ENCODE data around the gene DYNC1I1. TPM values are rescaled to one million over a fixed set of nuclear protein-coding genes. Genes with fewer than 3 reads are reported as not detected.

Gene DYNC1I1
- total RNA-seq, 3 donors from 2014 or later (not counting 1 experiment from before 2014, with no cell fraction given) = not detected

GRCh38 chr7:96052860-96053470, 280.6 kb downstream of the DYNC1I1 start:
- Histone ChIP-seq H3K9me3 (ENCODE audit: control insufficient read depth, insufficient read depth, low read length) (no peaks in the 10 kb centered on the region), H3K36me3 (ENCODE audit: control insufficient read depth, insufficient read depth, low read length) (no peaks in the 10 kb centered on the region), H3K27ac (ENCODE audit: low read length) (no peak overlapping the region), H3K27me3 (ENCODE audit: control insufficient read depth, insufficient read depth, low read length) (no peaks in the 10 kb centered on the region), H3K4me3 (ENCODE audit: low read length) (no peak overlapping the region), H3K4me1 (ENCODE audit: control insufficient read depth, insufficient read depth, low read length) (no peaks in the 10 kb centered on the region)
- 79% methylated on average over 4 of the region's 4 CpGs for WGBS (ENCODE audit: insufficient coverage)
- Mint-ChIP-seq H3K27ac (no peak overlapping the region), H3K4me3 (no peak overlapping the region), H3K9me3 (no peaks in the 10 kb centered on the region), H3K27me3 (ENCODE audit: low read depth in 2 of 2) (no peaks in the 10 kb centered on the region), H3K36me3 (no peaks in the 10 kb centered on the region), H3K4me1 (no peaks in the 10 kb centered on the region)
- intact Hi-C loops (cut with micrococcal nuclease) = no loop called here
- TF ChIP-seq CTCF (IDR thresholded peaks at IDR 0.05) = no peak
- no peak for ATAC-seq
- no peak for DNase-seq

- no peak overlapping the region for H3K4me3 Mint-ChIP-seq
- peaks cover 0 to 5% of the 10 kb centered on the region in 2 donors for H3K27me3 Mint-ChIP-seq (ENCODE audit: low read depth in 2 of 2)
- no peaks in the 10 kb centered on the region for H3K27me3 ChIP-seq (ENCODE audit: control insufficient read depth, insufficient read depth, low read length)
- no peaks in the 10 kb centered on the region for H3K4me1 Mint-ChIP-seq
- H3K4me1 ChIP-seq (ENCODE audit: control insufficient read depth, insufficient read depth, low read length) = no peaks in the 10 kb centered on the region
- no peak overlapping the region for H3K27ac ChIP-seq (ENCODE audit: low read length)
- H3K36me3 Mint-ChIP-seq = no peaks in the 10 kb centered on the region
- DNase-seq = no peak
- no peak overlapping the region for H3K4me3 ChIP-seq (ENCODE audit: low read length)
- intact Hi-C loops (cut with micrococcal nuclease) = no loop called here
- no peaks in the 10 kb centered on the region for H3K36me3 ChIP-seq (ENCODE audit: control insufficient read depth, insufficient read depth, low read length)
- WGBS (ENCODE audit: insufficient coverage) = no CpG with 5 or more reads among the region's 1 CpG
- no peak for TF ChIP-seq CTCF (IDR thresholded peaks at IDR 0.05)
- H3K9me3 ChIP-seq (ENCODE audit: control insufficient read depth, insufficient read depth, low read length) = no peaks in the 10 kb centered on the region
- H3K27ac Mint-ChIP-seq = no peak overlapping the region
- no peak for ATAC-seq
- no peaks in the 10 kb centered on the region for H3K9me3 Mint-ChIP-seq
Measured at GRCh38 chr7:96055717-96056116, 283.4 kb downstream of the DYNC1I1 start.

- H3K9me3 ChIP-seq (ENCODE audit: control insufficient read depth, insufficient read depth, low read length) = no peaks in the 10 kb centered on the region
- Mint-ChIP-seq H3K4me3 (no peak overlapping the region), H3K4me1 (no peaks in the 10 kb centered on the region), H3K27ac (no peak overlapping the region), H3K9me3 (no peaks in the 10 kb centered on the region), H3K27me3 (ENCODE audit: low read depth in 2 of 2) (peaks cover 3 to 16% of the 10 kb centered on the region in 2 donors), H3K36me3 (no peaks in the 10 kb centered on the region)
- intact Hi-C loops (cut with micrococcal nuclease) = no loop called here
- WGBS (ENCODE audit: insufficient coverage) = 50% methylated on average over 1 of the region's 1 CpG
- H3K4me1 ChIP-seq (ENCODE audit: control insufficient read depth, insufficient read depth, low read length) = no peaks in the 10 kb centered on the region
- no peaks in the 10 kb centered on the region for H3K27me3 ChIP-seq (ENCODE audit: control insufficient read depth, insufficient read depth, low read length)
- no peaks in the 10 kb centered on the region for H3K36me3 ChIP-seq (ENCODE audit: control insufficient read depth, insufficient read depth, low read length)
- TF ChIP-seq CTCF (IDR thresholded peaks at IDR 0.05) = no peak
- DNase-seq (no peak), ATAC-seq (no peak)
- H3K4me3 ChIP-seq (ENCODE audit: low read length) = no peak overlapping the region
- H3K27ac ChIP-seq (ENCODE audit: low read length) = no peak overlapping the region
Measured at GRCh38 chr7:96059075-96059474, 286.7 kb downstream of the DYNC1I1 start.

GRCh38 chr7:96061009-96061408, 288.7 kb downstream of the DYNC1I1 start:
- no peaks in the 10 kb centered on the region for H3K9me3 ChIP-seq (ENCODE audit: control insufficient read depth, insufficient read depth, low read length)
- H3K4me3 ChIP-seq (ENCODE audit: low read length) = no peak overlapping the region
- no peak overlapping the region for H3K27ac ChIP-seq (ENCODE audit: low read length)
- no peak for TF ChIP-seq CTCF (IDR thresholded peaks at IDR 0.05)
- H3K27me3 Mint-ChIP-seq (ENCODE audit: low read depth in 2 of 2) = peaks cover 9 to 25% of the 10 kb centered on the region in 2 donors
- no peaks in the 10 kb centered on the region for H3K4me1 Mint-ChIP-seq
- no peaks in the 10 kb centered on the region for H3K9me3 Mint-ChIP-seq
- no peak overlapping the region for H3K4me3 Mint-ChIP-seq
- H3K4me1 ChIP-seq (ENCODE audit: control insufficient read depth, insufficient read depth, low read length) = no peaks in the 10 kb centered on the region
- H3K27me3 ChIP-seq (ENCODE audit: control insufficient read depth, insufficient read depth, low read length) = no peaks in the 10 kb centered on the region
- no peaks in the 10 kb centered on the region for H3K36me3 Mint-ChIP-seq
- no peak for DNase-seq
- H3K36me3 ChIP-seq (ENCODE audit: control insufficient read depth, insufficient read depth, low read length) = no peaks in the 10 kb centered on the region
- 78% methylated on average over 7 of the region's 7 CpGs for WGBS (ENCODE audit: insufficient coverage)
- no peak overlapping the region for H3K27ac Mint-ChIP-seq
- intact Hi-C loops (cut with micrococcal nuclease) = no loop called here
- ATAC-seq = no peak

Data from natural killer cell (primary cell).